Measurements from ENCODE around the gene MTRF1.

MTRF1 gene

GRCh38 chr13:41232578-41233480 is 30.5 kb downstream of the MTRF1 start:
- H3K36me3 ChIP-seq (ENCODE audit: insufficient read depth, low read length) = peaks cover 3% of the 10 kb centered on the region; the same call in 1 of the 2 replicates
- H2AFZ ChIP-seq (ENCODE audit: low read length) = no peak overlapping the region
- TF ChIP-seq CTCF (conservative IDR thresholded peaks at IDR 0.05; ENCODE audit: low read length) (no peak), EZH2phosphoT487 (IDR thresholded peaks at IDR 0.05; ENCODE audit: borderline replicate concordance) (no peak)
- no peaks in the 10 kb centered on the region for H4K20me1 ChIP-seq (ENCODE audit: insufficient read depth, low read length, poor library complexity, severe bottlenecking)
- H3K79me2 ChIP-seq (ENCODE audit: insufficient read depth, low read length) = no peaks in the 10 kb centered on the region
- no peaks in the 10 kb centered on the region for H3K27me3 ChIP-seq (ENCODE audit: insufficient read depth, low read length, poor library complexity, severe bottlenecking)
- H3K9me2 ChIP-seq (replicated peaks; ENCODE audit: low read depth, low read length) = no peaks in the 10 kb centered on the region
- H3K4me2 ChIP-seq (ENCODE audit: low read depth, low read length, poor library complexity, severe bottlenecking) = no peak overlapping the region
- no peak overlapping the region for H3K9ac ChIP-seq (ENCODE audit: low read depth, low read length, poor library complexity, severe bottlenecking)
- no peak overlapping the region for H3K4me3 ChIP-seq (ENCODE audit: low read length, poor library complexity, severe bottlenecking)
- no peaks in the 10 kb centered on the region for H3K4me1 ChIP-seq (ENCODE audit: insufficient read depth, low read length, poor library complexity, severe bottlenecking)
- no peaks in the 10 kb centered on the region for H3K9me3 ChIP-seq (ENCODE audit: insufficient read depth, low read depth, low read length)
- no peaks in the 10 kb centered on the region for H3F3A ChIP-seq (ENCODE audit: low read depth)

DNA sequence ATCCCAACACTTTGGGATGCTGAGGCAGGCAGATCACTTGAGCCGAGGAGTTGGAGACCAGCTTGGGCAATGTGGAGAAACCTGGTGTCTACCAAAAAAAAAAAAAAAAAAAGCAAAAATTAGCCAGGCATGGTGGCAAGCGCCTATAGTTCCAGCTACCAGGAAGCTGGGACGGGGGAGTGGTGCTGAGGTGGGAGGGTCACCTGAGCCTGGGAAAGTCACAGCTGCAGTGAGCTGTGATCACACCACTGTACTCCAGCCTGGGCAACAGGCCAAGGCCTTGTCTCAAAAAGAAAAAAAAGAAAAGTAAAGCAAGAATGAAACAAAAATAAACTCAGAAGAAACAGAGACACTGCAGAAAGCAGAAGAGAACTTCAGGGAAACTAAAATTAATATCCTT is 31.6 kb downstream of the MTRF1 start:
- no peak for TF ChIP-seq EZH2phosphoT487 (IDR thresholded peaks at IDR 0.05; ENCODE audit: borderline replicate concordance)
- TF ChIP-seq CTCF (conservative IDR thresholded peaks at IDR 0.05; ENCODE audit: low read length) = no peak
- H4K20me1 ChIP-seq (ENCODE audit: insufficient read depth, low read length, poor library complexity, severe bottlenecking) = no peaks in the 10 kb centered on the region
- no peaks in the 10 kb centered on the region for H3K27me3 ChIP-seq (ENCODE audit: insufficient read depth, low read length, poor library complexity, severe bottlenecking)
- H3F3A ChIP-seq (ENCODE audit: low read depth) = no peaks in the 10 kb centered on the region
- no peaks in the 10 kb centered on the region for H3K4me1 ChIP-seq (ENCODE audit: insufficient read depth, low read length, poor library complexity, severe bottlenecking)
- H2AFZ ChIP-seq (ENCODE audit: low read length) = no peak overlapping the region
- H3K9me3 ChIP-seq (ENCODE audit: insufficient read depth, low read depth, low read length) = no peaks in the 10 kb centered on the region
- H3K9me2 ChIP-seq (replicated peaks; ENCODE audit: low read depth, low read length) = no peaks in the 10 kb centered on the region
- H3K4me2 ChIP-seq (ENCODE audit: low read depth, low read length, poor library complexity, severe bottlenecking) = no peak overlapping the region
- no peaks in the 10 kb centered on the region for H3K79me2 ChIP-seq (ENCODE audit: insufficient read depth, low read length)
- no peak overlapping the region for H3K9ac ChIP-seq (ENCODE audit: low read depth, low read length, poor library complexity, severe bottlenecking)
- H3K4me3 ChIP-seq (ENCODE audit: low read length, poor library complexity, severe bottlenecking) = no peak overlapping the region
- peaks cover 3% of the 10 kb centered on the region; the same call in 1 of the 2 replicates for H3K36me3 ChIP-seq (ENCODE audit: insufficient read depth, low read length)

- H3F3A ChIP-seq (ENCODE audit: low read depth) = no peaks in the 10 kb centered on the region
- H3K27me3 ChIP-seq (ENCODE audit: insufficient read depth, low read length, poor library complexity, severe bottlenecking) = no peaks in the 10 kb centered on the region
- H3K9me2 ChIP-seq (replicated peaks; ENCODE audit: low read depth, low read length) = no peaks in the 10 kb centered on the region
- H3K9ac ChIP-seq (ENCODE audit: low read depth, low read length, poor library complexity, severe bottlenecking) = no peak overlapping the region
- H2AFZ ChIP-seq (ENCODE audit: low read length) = no peak overlapping the region
- H3K79me2 ChIP-seq (ENCODE audit: insufficient read depth, low read length) = no peaks in the 10 kb centered on the region
- H4K20me1 ChIP-seq (ENCODE audit: insufficient read depth, low read length, poor library complexity, severe bottlenecking) = no peaks in the 10 kb centered on the region
- H3K4me2 ChIP-seq (ENCODE audit: low read depth, low read length, poor library complexity, severe bottlenecking) = no peak overlapping the region
- no peak overlapping the region for H3K4me3 ChIP-seq (ENCODE audit: low read length, poor library complexity, severe bottlenecking)
- H3K4me1 ChIP-seq (ENCODE audit: insufficient read depth, low read length, poor library complexity, severe bottlenecking) = no peaks in the 10 kb centered on the region
- no peak for TF ChIP-seq EZH2phosphoT487 (IDR thresholded peaks at IDR 0.05; ENCODE audit: borderline replicate concordance)
- TF ChIP-seq CTCF (conservative IDR thresholded peaks at IDR 0.05; ENCODE audit: low read length) = no peak
- peaks cover 3% of the 10 kb centered on the region; the same call in 1 of the 2 replicates for H3K36me3 ChIP-seq (ENCODE audit: insufficient read depth, low read length)
- no peaks in the 10 kb centered on the region for H3K9me3 ChIP-seq (ENCODE audit: insufficient read depth, low read depth, low read length)
Observed at GRCh38 chr13:41231025-41231677, 32.2 kb downstream of the MTRF1 start.
